HepG2 (cell line): Measurements from ENCODE around the gene MFNG.

Experiments
- ZNF549 ChIP-seq: sonication (generic); formaldehyde crosslinking; IDR thresholded peaks from 2 replicates; pipeline ENCODE4 v1.5.0; 2020; ENCODE audit warnings: missing genetic modification reagents
- ZNF639 ChIP-seq: conservative IDR thresholded peaks from 2 replicates; pipeline ENCODE4 v1.6.1; 2018; ENCODE audit warnings: missing genetic modification reagents

- TF ChIP-seq ZNF549 (CRISPR knock-in tag) (no peak), ZNF639 (CRISPR knock-in tag) (no peak)
Measured at GRCh38 chr22:37486224-37486845, at the start of gene MFNG.
